ENCODE data around the gene NIN.

GRCh38 chr14:50769863-50770500 lies 61.0 kb downstream of the NIN start:
- TF ChIP-seq POLR2AphosphoS5 (IDR thresholded peaks at IDR 0.05), result peak; percentile 80
- no peak for TF ChIP-seq CTCF (IDR thresholded peaks at IDR 0.05)
- no peak for TF ChIP-seq POLR2A (IDR thresholded peaks at IDR 0.05)
